NCI-H1092 (cell line): ENCODE measurements around the gene ENPEP.
"Not testable (repeated sequence)": the region's sequence is repeated elsewhere in the genome, so short reads cannot be mapped to it uniquely, and the experiment has no call there.

Source experiments
- DNase-seq: peaks from one replicate; lab custom pipeline; 2025; lab: John Stamatoyannopoulos, UW

Gene ENPEP

DNA sequence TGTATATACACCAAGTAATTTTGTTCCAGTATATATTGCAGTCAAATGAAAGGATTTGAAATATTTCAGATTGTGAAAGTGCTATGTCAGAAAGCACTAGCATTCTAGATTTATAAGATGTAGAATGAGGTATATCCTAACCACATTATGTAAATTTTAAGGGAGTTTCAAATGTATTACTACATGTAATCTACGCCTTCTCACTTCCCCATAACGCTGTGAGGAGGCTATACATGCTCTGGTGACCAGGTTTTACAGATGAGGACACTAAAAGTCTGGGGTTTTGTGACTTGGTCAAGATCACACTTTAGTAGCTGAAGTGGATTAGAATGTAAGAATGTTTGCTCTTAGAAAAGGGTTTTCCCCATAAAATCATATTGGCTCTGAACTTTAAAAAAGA, 8.1 kb downstream of the ENPEP start:
- DNase-seq = no peak

DNA sequence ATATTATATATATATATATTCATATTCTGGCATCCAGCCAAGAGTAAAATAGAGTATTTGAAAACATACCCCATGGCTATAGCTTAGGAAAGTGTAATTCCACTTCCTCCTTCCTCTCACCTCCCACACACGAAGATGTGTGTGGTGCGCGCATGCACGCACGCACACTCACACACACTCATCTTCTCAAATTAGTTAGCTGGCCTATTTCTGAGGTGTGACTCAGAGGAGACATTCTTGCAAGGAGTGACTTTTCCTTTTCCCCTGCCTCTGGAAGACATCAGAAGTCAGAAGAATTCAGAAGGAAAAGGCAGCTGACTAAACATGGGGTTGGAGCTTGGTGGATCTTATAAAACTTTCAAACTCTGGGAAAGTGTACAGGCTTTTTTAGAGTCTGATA, 8.8 kb downstream of the ENPEP start:
- no peak for DNase-seq

DNA sequence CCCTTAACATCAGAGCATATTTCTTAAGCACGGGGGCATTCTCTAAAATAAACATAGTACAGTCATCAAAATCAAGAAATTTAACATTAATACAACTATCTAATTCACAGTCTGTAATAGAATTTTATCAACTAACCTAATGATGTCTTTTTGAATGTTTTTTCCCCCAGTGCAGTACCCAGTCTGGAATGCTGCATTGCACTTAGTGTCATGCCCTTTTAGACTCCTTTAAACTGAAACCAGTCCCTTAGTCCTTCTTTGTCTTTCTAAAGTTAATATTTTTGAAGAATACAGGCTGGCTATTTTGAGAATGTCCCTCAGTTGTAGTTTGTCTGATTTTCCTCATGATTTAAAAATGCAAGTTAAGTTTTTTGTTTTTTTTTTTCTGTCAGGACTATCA, 9.5 kb downstream of the ENPEP start:
- no peak for DNase-seq

DNA sequence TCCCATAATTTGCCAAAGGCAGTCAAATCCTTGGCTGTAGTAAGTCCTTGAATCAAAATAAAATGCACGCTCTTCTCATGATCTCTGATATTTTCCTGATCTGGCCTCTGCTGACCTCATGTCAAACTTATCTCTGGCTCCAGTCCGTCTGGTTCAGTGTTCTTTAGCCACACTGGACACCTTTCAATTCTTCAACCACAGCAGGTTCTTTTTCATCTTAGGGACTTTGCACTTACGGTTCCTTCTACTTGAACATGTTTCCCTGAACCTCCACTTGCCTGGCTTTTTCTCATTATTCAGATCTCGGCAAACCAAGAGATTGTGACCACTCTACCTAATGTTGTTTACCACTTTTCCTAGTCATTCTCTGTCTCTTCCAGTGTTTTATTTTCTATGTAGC, 10.3 kb downstream of the ENPEP start:
- DNase-seq = no peak

DNA sequence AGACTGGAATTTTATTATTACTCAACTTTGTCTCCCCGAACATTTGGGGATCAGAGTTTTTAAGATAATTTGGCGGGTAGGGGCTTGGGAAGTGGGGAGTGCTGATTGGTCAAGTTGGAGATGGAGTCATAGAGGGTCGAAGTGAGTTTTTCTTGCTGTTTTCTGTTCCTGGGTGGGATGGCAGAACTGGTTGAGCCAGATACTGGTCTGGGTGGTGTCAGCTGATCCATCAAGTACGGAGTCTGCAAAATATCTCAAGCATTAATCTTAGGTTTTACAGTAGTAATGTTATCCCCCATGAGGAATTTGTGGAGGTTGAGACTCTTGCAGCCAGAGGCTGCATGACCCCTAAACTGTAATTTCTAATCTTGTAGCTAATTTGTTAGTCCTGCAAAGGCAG, 10.9 kb downstream of the ENPEP start:
- DNase-seq = not testable (repeated sequence)

DNA sequence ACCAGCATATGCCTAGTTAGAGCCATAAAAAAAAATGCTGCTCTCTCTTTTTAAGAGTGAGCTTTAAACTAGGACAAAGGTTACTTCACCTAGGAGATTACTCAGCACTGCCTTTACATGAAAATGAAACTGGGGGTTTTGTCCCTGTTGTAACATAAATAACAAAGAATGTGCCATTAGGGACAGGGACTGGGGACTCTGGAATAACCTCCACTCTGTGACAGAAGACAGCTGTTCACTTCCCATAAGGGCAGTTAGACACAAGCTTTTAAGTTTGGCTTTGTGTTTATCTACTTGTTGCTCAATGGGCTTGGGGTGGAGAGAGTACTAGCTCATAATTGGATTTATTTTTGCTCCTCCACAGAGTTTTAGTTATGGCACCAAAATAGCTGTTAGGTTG, 11.9 kb downstream of the ENPEP start:
- no peak for DNase-seq

DNA sequence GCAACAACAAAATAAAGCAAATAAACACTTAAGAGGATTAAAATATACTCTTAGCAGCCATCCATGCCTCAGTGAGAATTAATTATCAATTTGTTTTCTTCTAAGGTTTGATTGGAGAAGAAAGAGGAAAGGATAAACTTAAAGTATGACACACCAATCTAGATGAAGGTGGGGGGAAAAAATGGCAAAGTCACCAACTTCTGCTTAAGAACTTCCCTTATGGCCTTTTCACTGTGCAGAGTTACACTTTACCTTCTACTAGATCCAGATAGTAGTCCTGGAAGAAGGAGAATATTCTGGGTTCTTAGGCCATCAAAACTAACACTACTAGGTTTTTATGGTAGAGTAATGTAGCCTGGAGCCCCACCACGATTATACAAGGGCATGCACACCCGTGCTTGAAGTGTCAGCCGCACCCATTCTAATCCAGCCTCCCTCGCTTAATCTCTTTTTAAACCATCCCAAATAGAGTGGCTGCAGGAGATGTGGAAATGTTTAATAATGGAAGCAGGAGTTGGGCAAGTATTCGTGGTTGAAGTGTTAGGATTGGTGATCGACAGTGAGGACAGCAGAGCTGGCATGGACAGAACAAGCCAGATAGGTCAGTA, 14.1 kb downstream of the ENPEP start:
- no peak for DNase-seq

DNA sequence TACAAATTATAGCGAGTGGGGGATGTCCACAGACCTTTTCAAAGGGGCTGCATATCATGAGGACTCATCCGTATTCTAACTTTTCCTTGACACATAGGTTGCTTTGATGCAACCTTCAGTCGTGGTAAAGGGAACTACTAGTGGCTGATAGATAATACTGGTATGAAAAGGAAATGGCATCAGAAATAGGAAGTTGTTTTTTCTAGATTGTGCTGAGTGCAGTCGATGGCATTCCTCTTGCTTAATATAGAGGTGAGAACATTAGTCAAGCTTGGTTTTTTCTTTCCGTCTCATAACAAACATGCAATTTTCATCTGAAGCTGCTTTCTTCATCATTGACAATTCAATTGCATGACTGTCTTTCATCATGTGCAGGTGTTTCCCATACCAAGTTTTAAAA, 16.6 kb downstream of the ENPEP start:
- no peak for DNase-seq

DNA sequence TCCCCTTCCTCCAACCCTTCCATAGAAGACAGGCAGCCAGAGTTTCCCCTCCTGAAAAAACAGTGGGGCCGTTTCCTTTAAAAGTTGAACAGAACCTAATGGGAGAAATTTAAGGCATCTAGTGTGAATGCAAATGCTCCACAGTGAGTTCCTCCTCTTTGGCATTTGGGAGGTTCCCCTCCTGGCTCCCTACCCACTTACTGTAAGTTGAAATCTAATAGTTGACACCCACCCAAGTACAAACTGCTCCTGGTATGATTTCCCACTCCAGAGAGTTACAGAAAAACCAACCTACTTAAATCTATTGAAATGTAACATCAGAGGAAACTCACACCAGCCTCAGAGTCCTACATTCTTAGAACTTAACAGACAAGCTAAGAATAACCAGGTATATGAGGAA, 17.6 kb downstream of the ENPEP start:
- DNase-seq = no peak

DNA sequence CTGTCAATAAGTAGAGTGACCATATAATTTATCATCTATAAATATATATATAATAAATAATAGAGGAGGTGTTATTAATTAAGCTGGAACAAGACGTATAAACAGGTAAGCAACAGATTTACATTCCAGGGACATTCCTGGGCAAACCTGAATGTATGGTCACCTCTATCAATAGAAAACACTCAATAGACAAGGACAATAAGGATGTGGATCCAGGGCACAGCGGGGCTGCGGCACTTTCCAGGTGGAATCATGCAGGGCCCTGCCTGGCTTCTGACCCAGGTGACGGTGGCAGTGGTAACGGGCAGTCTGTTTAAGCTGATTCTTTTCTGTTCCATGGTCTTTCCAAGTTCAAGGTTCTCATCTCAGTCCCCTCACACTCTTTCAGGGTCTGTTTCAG, 22.5 kb downstream of the ENPEP start:
- DNase-seq = no peak

DNA sequence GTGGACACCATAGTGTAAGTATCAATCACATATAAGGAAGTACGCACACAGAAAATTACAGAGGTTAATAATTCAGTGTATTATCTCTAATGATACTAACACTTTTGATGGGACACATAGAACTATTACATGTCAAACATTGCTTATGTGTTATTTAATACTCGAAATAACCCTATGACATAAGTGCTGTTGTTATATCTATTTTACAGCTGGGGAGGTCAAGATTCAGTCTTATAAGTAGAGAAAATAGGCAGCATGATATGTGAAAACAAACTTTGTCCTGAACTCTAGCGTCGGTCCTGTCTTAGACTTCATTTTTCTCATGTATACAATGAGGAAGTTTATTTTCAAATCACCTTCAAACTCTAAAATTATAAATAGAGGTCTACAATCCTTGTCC, 23.2 kb downstream of the ENPEP start:
- no peak for DNase-seq

DNA sequence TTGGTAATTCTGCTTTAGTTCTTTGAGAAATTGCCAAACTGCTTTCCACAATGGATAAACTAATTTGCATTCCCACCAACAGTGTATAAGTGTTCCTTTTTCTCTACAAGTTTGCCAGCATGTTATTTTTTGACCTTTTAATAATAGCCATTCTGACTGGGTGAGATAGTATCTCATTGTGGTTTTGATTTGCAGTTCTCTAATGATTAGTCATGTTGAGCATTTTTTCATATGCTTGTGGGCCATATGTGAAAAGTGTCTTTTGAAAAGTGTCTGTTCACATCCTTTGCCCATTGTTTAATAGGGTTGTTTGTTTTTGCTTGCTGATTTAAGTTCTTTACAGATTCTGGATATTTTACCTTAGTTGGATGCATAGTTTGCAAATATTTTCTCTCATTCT, 25.9 kb downstream of the ENPEP start:
- no peak for DNase-seq

DNA sequence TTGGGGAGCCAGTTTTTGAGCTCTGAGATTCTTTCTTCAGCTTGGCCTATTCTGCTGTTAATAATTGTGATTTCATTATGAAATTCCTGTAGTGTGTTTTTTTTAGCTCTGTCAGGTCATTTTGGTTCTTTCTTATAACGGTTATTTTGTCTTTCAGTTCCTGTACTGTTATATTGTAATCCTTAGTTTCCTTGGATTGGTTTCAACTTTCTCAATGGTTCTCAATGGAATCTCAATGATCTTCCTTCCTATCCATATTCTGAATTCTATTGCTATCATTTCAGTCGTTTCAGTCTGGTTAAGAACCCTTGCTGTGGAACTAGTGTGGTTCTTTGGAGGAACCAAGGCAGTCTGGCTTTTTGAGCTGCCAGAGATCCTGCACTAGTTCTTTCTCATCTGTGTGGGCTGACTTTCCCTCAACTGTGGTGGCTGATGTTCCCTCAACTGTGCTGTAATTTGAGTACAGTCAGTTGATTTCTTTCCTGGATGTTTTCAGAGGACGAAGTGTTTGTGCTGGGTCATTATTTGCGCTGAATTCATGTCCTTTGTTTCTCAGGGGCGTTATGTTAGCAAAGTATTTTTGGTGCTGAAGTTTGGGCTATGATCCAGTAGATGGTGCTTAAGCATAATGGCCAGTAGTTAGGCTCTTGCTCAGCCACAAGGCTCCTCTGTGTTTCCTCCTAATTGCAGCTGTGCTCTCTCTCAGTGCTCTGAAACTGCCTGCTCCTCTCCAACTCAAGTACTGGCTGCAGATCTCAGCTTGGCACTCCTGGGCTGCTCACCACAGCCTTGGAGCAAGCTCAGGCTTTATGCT, 27.5 kb downstream of the ENPEP start:
- no peak for DNase-seq

DNA sequence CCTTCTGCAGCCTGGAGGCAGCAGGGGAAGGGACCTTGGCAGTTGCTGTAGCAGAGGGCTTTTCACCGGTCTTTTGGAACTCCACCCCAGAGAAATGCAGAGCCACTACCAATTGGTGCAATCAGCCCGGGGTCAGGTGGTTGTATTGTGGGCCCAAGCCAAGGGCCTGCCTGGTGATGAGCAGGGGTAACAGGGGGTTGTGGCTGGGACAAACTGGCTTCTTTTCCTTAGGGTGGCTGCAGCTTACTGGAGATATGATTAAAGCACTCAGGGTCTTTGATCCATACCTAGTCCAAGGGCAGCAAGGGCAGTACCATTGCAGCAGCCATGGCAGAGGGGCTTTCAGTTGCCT, 28.1 kb downstream of the ENPEP start:
- DNase-seq = no peak

DNA sequence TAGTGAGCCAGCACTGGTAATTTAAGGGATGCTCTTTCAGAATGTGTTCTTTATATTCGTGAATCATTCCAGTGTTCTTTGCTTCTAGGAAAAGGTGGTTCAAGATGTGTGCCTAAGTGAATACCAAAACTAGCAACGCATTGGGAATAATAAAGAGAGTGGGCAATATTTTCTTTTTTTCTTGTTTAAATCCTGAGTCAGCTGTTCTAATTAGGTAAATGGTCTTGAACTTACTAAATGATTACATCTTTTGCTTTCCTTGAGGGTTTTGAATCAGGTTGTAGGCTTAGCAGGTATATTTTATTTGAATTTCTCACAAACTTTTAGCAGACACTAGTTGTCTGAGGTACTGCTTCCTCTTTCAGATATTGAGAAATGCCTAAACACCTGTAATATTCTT, 29.5 kb downstream of the ENPEP start:
- DNase-seq = no peak

DNA sequence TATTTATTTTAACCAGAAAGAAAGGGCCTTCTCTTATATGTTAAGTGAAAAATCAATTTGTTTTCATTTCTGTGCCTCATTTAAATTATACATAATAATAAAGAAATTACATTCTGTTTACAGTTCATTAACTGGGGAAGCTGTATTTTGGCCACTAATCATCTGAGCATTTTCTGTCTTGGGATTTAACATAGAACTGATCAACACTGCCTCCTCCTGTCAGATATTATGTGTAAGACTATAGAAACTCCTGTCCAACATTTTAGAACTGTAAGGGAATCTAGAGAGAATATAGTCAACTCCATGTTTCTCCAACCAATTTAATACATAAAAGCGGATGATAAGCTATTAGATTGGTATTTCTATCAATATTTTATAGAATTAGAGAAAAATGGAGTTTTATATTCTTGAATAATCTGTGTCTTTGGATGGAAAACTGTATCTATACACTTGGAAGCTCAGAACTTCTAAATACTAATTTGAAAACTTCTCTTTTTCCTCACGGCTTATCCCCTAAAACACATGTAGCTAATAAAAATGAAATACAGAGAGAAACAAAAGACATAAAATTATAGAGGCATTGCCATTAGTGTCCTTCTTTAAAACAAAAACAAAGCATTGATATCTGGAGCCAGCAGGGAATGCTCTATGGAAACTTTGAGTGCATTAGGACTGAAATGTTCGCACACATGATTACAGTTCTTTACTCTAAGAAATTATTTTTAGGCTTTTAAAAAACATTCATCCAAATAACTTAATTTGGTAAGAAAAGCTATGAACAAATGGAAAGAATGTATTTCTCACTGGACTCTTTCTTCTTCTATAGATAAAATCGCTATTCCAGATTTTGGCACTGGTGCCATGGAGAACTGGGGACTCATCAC, 33.1 kb downstream of the ENPEP start:
- DNase-seq = no peak

DNA sequence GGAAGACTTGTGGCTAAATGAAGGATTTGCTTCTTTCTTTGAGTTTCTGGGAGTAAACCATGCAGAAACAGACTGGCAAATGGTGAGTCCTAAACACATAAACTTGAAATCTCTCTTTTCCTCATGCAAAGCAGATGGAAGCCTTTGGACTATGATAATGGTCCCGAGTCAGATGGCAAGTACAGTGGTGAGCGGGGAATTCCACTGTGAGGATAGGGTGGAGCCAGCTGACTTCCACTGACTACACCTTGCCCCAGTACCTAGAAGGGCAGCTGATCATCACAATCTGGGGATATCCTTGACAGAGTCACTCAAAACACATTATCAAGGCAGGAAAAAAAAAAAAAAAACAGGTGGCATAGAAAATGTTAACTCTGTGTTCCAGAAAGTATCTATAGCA, 34.3 kb downstream of the ENPEP start:
- DNase-seq = no peak

DNA sequence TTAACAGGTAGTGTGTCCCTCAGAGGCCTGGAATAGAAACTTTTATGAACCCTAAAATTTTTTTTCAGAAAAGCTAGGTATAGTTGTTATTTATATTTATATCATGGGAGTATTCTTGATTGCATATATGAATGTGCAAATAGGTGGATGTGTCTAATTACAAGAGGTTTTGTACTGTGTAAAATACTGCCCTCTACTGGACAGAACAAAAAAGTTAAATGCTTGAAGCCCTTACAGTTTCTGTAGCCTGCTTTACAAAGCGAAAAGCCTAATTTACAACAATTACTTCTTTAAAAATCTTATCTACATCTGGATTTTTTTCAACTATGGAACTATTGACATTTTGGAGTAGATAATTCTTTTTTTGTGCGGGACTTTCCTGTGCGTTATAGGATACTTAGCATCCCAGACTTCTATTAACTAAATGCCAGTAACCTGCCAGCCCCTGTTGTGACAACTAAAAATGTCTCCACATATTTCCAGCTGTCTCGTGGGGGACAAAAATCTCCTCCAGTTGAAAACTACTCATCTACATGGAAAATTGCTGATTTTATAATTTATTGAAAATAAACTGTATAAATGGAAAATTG, 35.1 kb downstream of the ENPEP start:
- peak; percentile 18 for DNase-seq

DNA sequence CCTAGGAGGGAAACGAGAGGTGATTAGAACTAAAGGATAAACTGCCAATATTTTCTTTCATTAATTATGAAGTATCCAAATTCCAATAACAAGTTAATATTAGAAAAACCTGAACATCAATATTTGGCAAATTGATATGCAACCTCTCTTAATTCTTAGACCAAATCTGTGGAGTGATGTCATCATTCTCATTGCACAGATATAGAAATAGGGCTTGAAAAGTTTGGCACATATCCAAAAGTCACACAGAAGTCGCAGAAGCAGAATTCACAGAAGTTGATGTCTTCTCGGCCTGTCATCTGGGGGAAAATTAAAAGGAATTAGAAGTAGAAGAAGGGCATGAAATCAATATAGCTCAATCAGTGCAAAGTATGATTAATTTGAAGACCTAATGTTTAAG, 36.9 kb downstream of the ENPEP start:
- DNase-seq = no peak

DNA sequence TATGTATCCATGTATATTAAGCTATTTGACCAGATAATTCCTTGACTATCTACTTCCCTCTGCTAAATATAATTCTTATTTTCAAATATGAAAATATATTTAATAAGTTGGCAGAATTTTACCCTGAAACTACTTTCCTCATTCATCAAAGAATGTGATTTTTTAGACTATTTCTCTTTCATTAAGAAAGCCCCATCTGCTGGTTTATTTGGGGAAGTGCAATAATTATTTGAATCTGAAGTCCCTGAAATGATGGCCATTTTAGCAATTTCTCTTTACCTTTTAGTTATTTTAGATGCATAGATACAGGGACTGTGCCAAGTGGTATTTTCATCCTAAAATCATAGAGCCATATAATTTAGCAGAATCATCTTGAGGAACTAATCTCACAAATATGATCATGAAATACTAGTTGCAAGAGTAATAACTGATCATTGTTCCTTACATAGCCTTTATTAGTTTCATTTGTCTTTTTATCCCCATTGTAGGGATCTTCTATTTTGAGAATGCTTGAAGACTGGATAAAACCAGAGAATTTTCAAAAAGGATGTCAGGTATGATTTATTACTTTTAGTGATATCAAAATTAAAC, 39.0 kb downstream of the ENPEP start:
- DNase-seq = no peak

DNA sequence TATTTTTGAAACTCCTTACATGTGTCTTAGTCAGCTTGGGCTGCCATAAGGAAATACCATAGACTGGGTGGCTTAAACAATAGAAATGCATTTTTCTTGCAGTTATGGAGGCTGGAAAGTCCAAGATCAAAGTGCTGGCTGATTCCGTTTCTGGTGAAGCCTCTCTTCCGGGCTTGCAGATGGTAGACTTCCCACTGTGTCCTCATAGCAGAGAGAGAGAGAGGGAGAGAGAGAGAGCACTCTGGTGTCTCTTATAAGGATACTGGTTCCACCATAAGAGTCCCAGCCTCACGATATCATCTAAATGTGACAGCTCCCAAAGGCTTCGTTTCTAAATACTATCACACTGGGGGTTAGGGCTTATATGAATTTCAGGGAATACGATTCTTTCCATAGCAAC, 39.7 kb downstream of the ENPEP start:
- no peak for DNase-seq
